ENCODE data around the gene CRYGS. TPM values are rescaled to one million over a fixed set of nuclear protein-coding genes. Genes with fewer than 3 reads are reported as not detected.

The CRYGS gene
- total RNA-seq, 4 donors from 2014 or later = 1.4 to 12.3 (median 5.7) TPM

DNA sequence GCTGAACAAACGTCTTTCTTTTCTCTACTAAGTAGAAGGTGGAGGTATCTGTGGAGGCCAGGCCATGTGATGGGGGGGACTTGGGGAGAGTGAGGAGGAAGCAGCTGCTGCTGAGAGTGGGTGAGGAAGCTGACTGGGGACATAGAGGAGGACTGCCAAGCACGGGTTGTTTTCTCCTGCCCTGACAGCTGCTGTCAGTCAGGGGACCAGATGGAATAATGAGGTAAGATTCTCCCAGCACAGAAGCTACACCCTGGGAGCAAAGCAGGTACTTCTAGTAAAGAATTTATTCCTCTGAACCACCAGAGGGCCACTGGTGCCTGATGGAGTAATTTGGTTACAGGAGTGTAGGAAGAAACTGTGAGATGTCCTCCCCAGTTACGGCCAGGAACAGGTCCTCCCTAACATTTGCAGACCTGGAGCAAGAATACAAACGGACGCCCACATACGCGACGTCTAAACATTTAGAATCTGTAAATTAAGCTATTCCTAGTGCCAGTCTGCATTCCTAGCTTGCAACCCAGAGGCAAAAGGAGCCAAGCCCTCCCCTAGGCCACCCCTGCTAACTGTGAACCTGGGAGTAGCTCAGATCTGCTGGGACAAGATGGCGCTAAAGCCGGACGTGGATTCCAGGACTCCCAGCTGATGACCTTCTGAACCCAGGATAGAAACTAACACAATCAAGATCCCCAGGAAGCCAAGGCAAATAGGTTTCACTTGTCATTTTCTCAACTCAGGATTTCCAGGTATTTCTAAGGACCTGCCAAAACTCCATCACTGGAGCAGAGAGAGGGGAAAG is 14.8 kb downstream of the CRYGS start:
- H3K4me1 ChIP-seq = peaks cover 0 to 11% (median 5%) of the 10 kb centered on the region in 4 donors
- H3K27ac ChIP-seq = peak overlapping the region in 1 of 4 donors; percentile 38
- no peaks in the 10 kb centered on the region for H3K27me3 ChIP-seq
- H3K36me3 ChIP-seq = no peaks in the 10 kb centered on the region
- no peak overlapping the region for H3K4me3 ChIP-seq
- peak in 2 of 3 donors; percentile 68 to 74 for DNase-seq
- no peaks in the 10 kb centered on the region for H3K9me3 ChIP-seq
- TF ChIP-seq POLR2A (IDR thresholded peaks at IDR 0.05) = no peak
- TF ChIP-seq, protein P1, sequence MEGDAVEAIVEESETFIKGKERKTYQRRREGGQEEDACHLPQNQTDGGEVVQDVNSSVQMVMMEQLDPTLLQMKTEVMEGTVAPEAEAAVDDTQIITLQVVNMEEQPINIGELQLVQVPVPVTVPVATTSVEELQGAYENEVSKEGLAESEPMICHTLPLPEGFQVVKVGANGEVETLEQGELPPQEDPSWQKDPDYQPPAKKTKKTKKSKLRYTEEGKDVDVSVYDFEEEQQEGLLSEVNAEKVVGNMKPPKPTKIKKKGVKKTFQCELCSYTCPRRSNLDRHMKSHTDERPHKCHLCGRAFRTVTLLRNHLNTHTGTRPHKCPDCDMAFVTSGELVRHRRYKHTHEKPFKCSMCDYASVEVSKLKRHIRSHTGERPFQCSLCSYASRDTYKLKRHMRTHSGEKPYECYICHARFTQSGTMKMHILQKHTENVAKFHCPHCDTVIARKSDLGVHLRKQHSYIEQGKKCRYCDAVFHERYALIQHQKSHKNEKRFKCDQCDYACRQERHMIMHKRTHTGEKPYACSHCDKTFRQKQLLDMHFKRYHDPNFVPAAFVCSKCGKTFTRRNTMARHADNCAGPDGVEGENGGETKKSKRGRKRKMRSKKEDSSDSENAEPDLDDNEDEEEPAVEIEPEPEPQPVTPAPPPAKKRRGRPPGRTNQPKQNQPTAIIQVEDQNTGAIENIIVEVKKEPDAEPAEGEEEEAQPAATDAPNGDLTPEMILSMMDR (IDR thresholded peaks at IDR 0.05) = no peak

DNA sequence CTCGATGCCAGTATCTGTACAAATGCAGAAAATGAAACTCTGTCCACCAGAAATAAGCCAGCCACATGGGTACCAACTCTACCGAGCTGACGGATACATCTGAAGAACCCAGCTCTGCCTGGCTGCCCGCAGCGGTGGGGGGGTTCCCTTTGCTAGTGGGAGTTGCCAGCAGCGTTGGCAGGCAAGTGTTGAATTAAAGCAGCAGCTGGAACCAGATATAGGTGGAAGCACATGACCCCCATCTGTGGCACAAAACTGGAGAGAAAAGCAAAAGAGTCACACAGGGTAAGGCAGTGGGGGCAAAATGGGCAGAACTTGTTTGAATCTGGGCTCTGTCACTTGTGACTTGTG is 17.9 kb downstream of the CRYGS start:
- no peak overlapping the region for H3K4me3 ChIP-seq
- no peaks in the 10 kb centered on the region for H3K27me3 ChIP-seq
- H3K36me3 ChIP-seq = no peaks in the 10 kb centered on the region
- no peak for TF ChIP-seq POLR2A (IDR thresholded peaks at IDR 0.05)
- TF ChIP-seq, protein P1 (IDR thresholded peaks at IDR 0.05) = no peak
- peak in 2 of 3 donors; percentile 77 to 78 for DNase-seq
- H3K4me1 ChIP-seq = peaks cover 0 to 10% (median 0%) of the 10 kb centered on the region in 4 donors
- no peaks in the 10 kb centered on the region for H3K9me3 ChIP-seq
- H3K27ac ChIP-seq = peak overlapping the region in 2 of 4 donors; percentile 39 to 68

DNA sequence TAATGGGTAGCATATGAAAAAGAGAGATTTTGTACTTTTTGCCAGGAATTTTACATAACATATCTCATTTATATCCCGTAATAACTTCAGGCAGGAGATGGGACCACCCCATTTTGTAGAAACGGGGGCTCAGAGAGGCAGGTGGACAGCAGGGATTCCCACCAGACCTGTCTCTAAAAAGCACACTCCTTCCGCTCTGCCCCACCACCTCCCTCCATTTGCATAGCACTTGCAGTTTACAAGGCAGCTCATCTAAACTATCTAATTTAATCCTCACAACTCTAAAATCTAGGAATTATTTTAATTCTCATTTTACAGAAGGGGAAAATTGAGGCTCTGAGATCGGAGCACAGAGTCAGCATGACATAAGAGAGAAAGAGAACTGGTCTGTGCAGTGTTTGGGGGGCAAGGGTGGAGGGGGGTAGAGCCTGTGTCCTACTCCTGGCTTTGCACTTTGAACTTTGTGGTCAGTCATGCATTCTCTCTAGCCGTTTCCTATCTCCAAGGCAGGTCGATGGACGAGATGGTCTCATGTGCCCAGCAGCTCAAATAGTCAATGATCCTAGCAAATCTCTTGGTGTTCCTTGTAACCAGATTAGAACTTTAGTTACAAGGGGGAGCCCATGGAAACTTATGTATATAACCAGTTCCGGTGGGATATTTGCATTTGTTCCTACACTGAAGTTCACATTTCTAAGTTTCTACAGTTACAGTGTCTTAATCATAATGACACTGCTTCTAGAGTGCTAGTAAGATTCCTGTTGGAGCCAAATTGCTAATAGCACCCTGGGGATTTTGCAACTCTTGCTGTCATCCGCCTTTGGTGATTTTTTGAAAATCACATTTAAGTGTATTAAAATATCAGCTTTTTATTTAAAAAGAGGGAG is 18.6 kb downstream of the CRYGS start:
- TF ChIP-seq POLR2A (IDR thresholded peaks at IDR 0.05) = no peak
- TF ChIP-seq, protein P1 (IDR thresholded peaks at IDR 0.05) = no peak
- peak overlapping the region in 1 of 4 donors; percentile 68 for H3K27ac ChIP-seq
- DNase-seq = peak in 1 of 3 donors; percentile 35
- no peak overlapping the region for H3K4me3 ChIP-seq
- H3K36me3 ChIP-seq = no peaks in the 10 kb centered on the region
- peaks cover 0 to 10% (median 0%) of the 10 kb centered on the region in 4 donors for H3K4me1 ChIP-seq
- no peaks in the 10 kb centered on the region for H3K27me3 ChIP-seq
- no peaks in the 10 kb centered on the region for H3K9me3 ChIP-seq

DNA sequence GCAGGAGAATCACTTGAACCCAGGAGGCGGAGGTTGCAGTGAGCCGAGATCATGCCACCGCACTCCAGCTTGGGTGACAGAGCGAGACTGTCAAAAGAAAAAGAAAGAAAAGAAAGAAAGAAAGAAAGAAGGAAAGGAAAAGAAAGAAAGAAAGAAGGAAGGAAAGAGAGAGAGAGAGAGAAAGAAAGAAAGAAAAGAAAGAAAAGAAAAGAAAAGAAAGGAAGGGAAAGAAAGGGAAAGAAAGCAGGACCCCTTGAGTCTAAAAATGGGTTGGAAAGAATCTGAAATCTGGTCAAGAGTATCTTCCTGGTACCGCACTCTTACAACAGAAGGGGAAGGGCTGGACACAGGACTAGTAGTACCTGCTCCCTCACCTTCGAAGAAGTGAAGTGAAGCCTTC is 19.6 kb downstream of the CRYGS start:
- no peak for DNase-seq
- TF ChIP-seq, protein P1 (IDR thresholded peaks at IDR 0.05) = no peak
- TF ChIP-seq POLR2A (IDR thresholded peaks at IDR 0.05) = no peak
- H3K9me3 ChIP-seq = no peaks in the 10 kb centered on the region
- no peaks in the 10 kb centered on the region for H3K27me3 ChIP-seq
- peak overlapping the region in 1 of 4 donors; percentile 68 for H3K27ac ChIP-seq
- H3K36me3 ChIP-seq = no peaks in the 10 kb centered on the region
- H3K4me3 ChIP-seq = no peak overlapping the region
- peaks cover 0 to 7% (median 1%) of the 10 kb centered on the region in 4 donors for H3K4me1 ChIP-seq

DNA sequence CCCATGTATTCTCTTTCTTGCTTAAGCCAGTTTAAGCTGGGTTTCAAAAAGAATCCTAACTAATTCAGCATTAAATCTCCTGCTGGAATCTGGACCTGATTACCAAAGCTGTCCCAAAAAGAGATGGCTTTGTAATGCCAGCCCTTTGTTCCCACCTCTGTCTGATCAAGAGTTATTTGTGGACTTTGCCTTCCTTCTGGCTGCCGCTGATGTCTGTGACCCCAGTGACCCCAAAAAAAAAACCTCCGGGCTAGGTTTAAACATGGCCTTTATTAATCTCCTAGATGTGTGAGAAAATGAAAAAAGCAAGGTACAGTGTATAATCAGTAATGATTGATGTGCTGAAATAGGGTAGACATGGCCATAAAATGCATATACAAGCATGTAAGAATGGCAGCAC is 20.7 kb downstream of the CRYGS start:
- peaks cover 0 to 7% (median 3%) of the 10 kb centered on the region in 4 donors for H3K4me1 ChIP-seq
- H3K4me3 ChIP-seq = no peak overlapping the region
- H3K27ac ChIP-seq = no peak overlapping the region
- DNase-seq = no peak
- TF ChIP-seq, protein P1 (IDR thresholded peaks at IDR 0.05) = no peak
- no peak for TF ChIP-seq POLR2A (IDR thresholded peaks at IDR 0.05)
- no peaks in the 10 kb centered on the region for H3K36me3 ChIP-seq
- no peaks in the 10 kb centered on the region for H3K27me3 ChIP-seq
- H3K9me3 ChIP-seq = no peaks in the 10 kb centered on the region

Measured in Peyer's patch (tissue), 4 donors.